Endothelial cell of umbilical vein (primary cell): ENCODE measurements around the gene POU2AF3. TPM values are rescaled to one million over a fixed set of nuclear protein-coding genes. Genes with fewer than 3 reads are reported as not detected.

ENCODE experiments used
- BruUV-seq: library from RNA; stranded (reverse); fragments of 400-500 nt; replicated peaks from 2 replicates; lab custom pipeline; 2021; lab: Mats Ljungman, UMichigan
- CTCF ChIA-PET: fragments of 300-600, 350-600 bp; sonication (Branson Sonifier 250); formaldehyde crosslinking; loops from one replicate; lab custom pipeline; 2021; ENCODE audit warnings: antibody characterized with exemption, inconsistent platforms; lab: Charles Lee
- POLR2A ChIA-PET: fragments of 300-600, 350-600 bp; sonication (Branson Sonifier 250); formaldehyde crosslinking; loops from one replicate; lab custom pipeline; 2021; ENCODE audit warnings: antibody characterized with exemption, inconsistent platforms; lab: Charles Lee
- DNase-seq: peaks from one replicate; pipeline ENCODE4 v3.0.0-alpha.2; 2011; ENCODE audit warnings: low read depth, low spot score
- FAIRE-seq: peaks from 2 replicates; lab custom pipeline; 2011; peaks lifted over from hg19 to GRCh38; lab: Jason Lieb, UNC
- H2AFZ ChIP-seq: 2 replicates; pipeline ENCODE4 v1.6.0; 2012; ENCODE audit warnings: low read depth, low read length, control low read depth, inconsistent platforms
- H3K27ac ChIP-seq: 2 replicates; pipeline ENCODE4 v1.5.1; 2011; ENCODE audit warnings: low read depth, mild to moderate bottlenecking, control low read depth, low read length, moderate library complexity; ENCODE audit not compliant: insufficient read depth
- H3K27me3 ChIP-seq, 2 experiments: 2 replicates each; pipeline versions ENCODE4 v1.6.0 to v1.6.1; 2011; ENCODE audit warnings: low read length in 2 of 2, mixed read lengths in 1 of 2; ENCODE audit not compliant: control insufficient read depth in 2 of 2, insufficient read depth in 2 of 2
- H3K36me3 ChIP-seq, 2 experiments: 2 replicates in 1 of 2; 3 replicates in 1 of 2; pipeline ENCODE4 v1.5.1; 2011; ENCODE audit warnings: low read length in 2 of 2, mild to moderate bottlenecking in 1 of 2, moderate library complexity in 1 of 2; ENCODE audit not compliant: control insufficient read depth in 2 of 2, insufficient read depth in 2 of 2; ENCODE audit errors: extremely low read depth in 1 of 2
- H3K4me1 ChIP-seq: 3 replicates; pipeline ENCODE4 v1.5.1; 2011; ENCODE audit warnings: mild to moderate bottlenecking, low read length; ENCODE audit not compliant: control insufficient read depth, insufficient read depth; ENCODE audit errors: extremely low read depth
- H3K4me2 ChIP-seq: 2 replicates; pipeline ENCODE4 v1.6.1; 2011; ENCODE audit warnings: low read length, control low read depth, mixed read lengths; ENCODE audit not compliant: insufficient read depth
- H3K4me3 ChIP-seq, 3 experiments: fragments of 200-600 bp in 1 of 3; sonication (generic), shearing (Covaris generic) in 1 of 3; replicated peaks in 1 of 3; 2 replicates each; pipeline ENCODE4 v1.5.1; 2011 to 2016; ENCODE audit warnings: control low read depth in 3 of 3, low read length in 3 of 3, mild to moderate bottlenecking in 2 of 3, inconsistent platforms in 1 of 3, low read depth in 1 of 3, moderate library complexity in 1 of 3; ENCODE audit not compliant: insufficient read depth in 1 of 3
- H3K79me2 ChIP-seq: 2 replicates; pipeline ENCODE4 v1.6.0; 2012; ENCODE audit warnings: low read length, inconsistent platforms; ENCODE audit not compliant: control insufficient read depth, insufficient read depth
- H3K9ac ChIP-seq: replicated peaks from 2 replicates; pipeline ENCODE3; 2011; ENCODE audit warnings: low read length, control low read depth; ENCODE audit not compliant: insufficient read depth; ENCODE audit errors: extremely low read depth
- H3K9me1 ChIP-seq: replicated peaks from 3 replicates; pipeline ENCODE4 v1.6.0; 2011; ENCODE audit warnings: mild to moderate bottlenecking, low read length; ENCODE audit not compliant: control insufficient read depth, insufficient read depth; ENCODE audit errors: extremely low read depth
- H3K9me3 ChIP-seq: replicated peaks from 2 replicates; pipeline ENCODE4 v1.5.1; 2012; ENCODE audit warnings: low read length, inconsistent platforms; ENCODE audit not compliant: control insufficient read depth, insufficient read depth
- H4K20me1 ChIP-seq: replicated peaks from 2 replicates; pipeline ENCODE3; 2011; ENCODE audit warnings: mild to moderate bottlenecking, low read length; ENCODE audit not compliant: control insufficient read depth, insufficient read depth; ENCODE audit errors: extremely low read depth
- CTCF ChIP-seq, 2 donors: IDR thresholded peaks; 1 replicate in 1 of 2; 2 replicates in 1 of 2; pipeline ENCODE4 v1.5.1; 2011; ENCODE audit warnings: low read length in 2 of 2, mild to moderate bottlenecking in 2 of 2, moderate library complexity in 2 of 2, control low read depth in 1 of 2, inconsistent platforms in 1 of 2, low read depth in 1 of 2; ENCODE audit not compliant: insufficient read depth in 1 of 2; ENCODE audit errors: extremely low read depth in 1 of 2
- EZH2 ChIP-seq: IDR thresholded peaks from 2 replicates; pipeline ENCODE4 v1.6.1; 2012; ENCODE audit warnings: borderline replicate concordance, low read depth, mild to moderate bottlenecking, moderate library complexity, low read length, inconsistent platforms; ENCODE audit not compliant: severe bottlenecking
- FOS ChIP-seq: IDR thresholded peaks from 2 replicates; pipeline ENCODE4 v1.6.1; 2011; ENCODE audit warnings: mild to moderate bottlenecking, low read length, moderate library complexity, borderline replicate concordance; ENCODE audit not compliant: insufficient read depth
- GATA2 ChIP-seq: IDR thresholded peaks from 2 replicates; pipeline ENCODE4 v1.7.0; 2011; ENCODE audit warnings: low read depth, mild to moderate bottlenecking, moderate library complexity, mixed read lengths, low read length; ENCODE audit not compliant: insufficient read length, insufficient read depth
- JUN ChIP-seq: IDR thresholded peaks from 2 replicates; pipeline ENCODE4 v1.6.1; 2011; ENCODE audit warnings: borderline replicate concordance, low read depth; ENCODE audit not compliant: insufficient read length, insufficient read depth
- MAX ChIP-seq: IDR thresholded peaks from 2 replicates; pipeline ENCODE4 v1.6.1; 2011; ENCODE audit not compliant: insufficient read depth, insufficient read length
- MYC ChIP-seq: IDR thresholded peaks from one replicate; pipeline ENCODE4 v1.6.1; 2011; ENCODE audit warnings: mild to moderate bottlenecking, low read depth, low read length
- POLR2A ChIP-seq: IDR thresholded peaks from 2 replicates; pipeline ENCODE4 v1.6.1; 2012; ENCODE audit warnings: low read depth, mild to moderate bottlenecking, control low read depth, low read length
- POLR2AphosphoS5 ChIP-seq: IDR thresholded peaks from 2 replicates; pipeline ENCODE4 v1.6.1; 2012; ENCODE audit warnings: low read depth, mild to moderate bottlenecking, control low read depth, low read length, moderate library complexity; ENCODE audit not compliant: insufficient read depth
- dilution Hi-C: fragments of 300-500 bp; cut with MboI; formaldehyde crosslinking; loops from one replicate; pipeline ENCODE4 v1.15.0; 2019; ENCODE audit warnings: low sequenced_read_pairs; ENCODE audit not compliant: extremely low pct_ligation_motif_present
- intact Hi-C: fragments of 100-400 bp; cut with micrococcal nuclease; formaldehyde crosslinking; loops from one replicate; pipeline ENCODE4 v1.10.0; 2022
- polyA plus RNA-seq, 4 experiments: library from polyadenylated mRNA; depleted of rRNA in 3 of 4; stranded (reverse) in 3 of 4; unstranded in 1 of 4; fragments of >200 nt; gene quantifications; 2 replicates each; pipeline versions ENCODE4 v1.2.1 to v1.2.3, GENCODE V29; 2011 to 2012; ENCODE audit warnings: missing spikeins in 1 of 4
- total RNA-seq: library from RNA; stranded (reverse); gene quantifications from 2 replicates; pipeline ENCODE4 v1.2.3, GENCODE V29; 2021

The POU2AF3 gene
- total and polyA plus RNA-seq, 2 donors (not counting 3 experiments of a cell fraction or from before 2014, with no cell fraction given) = not detected

GRCh38 chr11:111320728-111321568 lies 22.6 kb downstream of the POU2AF3 start:
- no peak overlapping the region for H3K9ac ChIP-seq
- H3K9me3 ChIP-seq = no peaks in the 10 kb centered on the region
- no peak overlapping the region for H3K4me3 ChIP-seq
- no peaks in the 10 kb centered on the region for H3K27me3 ChIP-seq
- H4K20me1 ChIP-seq = no peaks in the 10 kb centered on the region
- H3K79me2 ChIP-seq = no peaks in the 10 kb centered on the region
- no peaks in the 10 kb centered on the region for H3K9me1 ChIP-seq
- FAIRE-seq (no peak), DNase-seq (no peak)
- no peak overlapping the region for H2AFZ ChIP-seq
- BruUV-seq = no TSS peak
- dilution Hi-C loops (no loop called here), intact Hi-C loops (no loop called here)
- POLR2A ChIA-PET = no interaction called here
- CTCF ChIA-PET = no interaction called here
- no peaks in the 10 kb centered on the region for H3K36me3 ChIP-seq
- H3K4me2 ChIP-seq = no peak overlapping the region
- H3K4me1 ChIP-seq = no peaks in the 10 kb centered on the region
- H3K27ac ChIP-seq = no peak overlapping the region
- TF ChIP-seq POLR2AphosphoS5 (no peak), JUN (no peak), CTCF (IDR thresholded peaks at IDR 0.05; ENCODE audit: extremely low read depth in 1 of 2, insufficient read depth in 1 of 2, low read depth in 1 of 2, low read length in 2 of 2) (no peak), EZH2 (no peak), POLR2A (no peak), MAX (no peak), MYC (no peak), FOS (no peak), GATA2 (no peak)
